Vagina (tissue), 2 donors: ENCODE measurements around the gene GPR108. TPM values are rescaled to one million over a fixed set of nuclear protein-coding genes. Genes with fewer than 3 reads are reported as not detected.

Experiments
- DNase-seq, 2 donors: peaks; one replicate each; pipeline ENCODE4 v3.0.0-alpha.2; 2017; ENCODE audit errors: extremely low spot score in 2 of 2
- H3K27ac ChIP-seq: fragments of 200-600 bp; sonication (generic); one replicate; pipeline ENCODE4 v1.5.1; 2019
- H3K27me3 ChIP-seq: fragments of 200-600 bp; sonication (generic); one replicate; pipeline ENCODE4 v1.5.1; 2019
- H3K36me3 ChIP-seq, 2 donors: fragments of 200-600 bp; sonication (generic); one replicate each; pipeline ENCODE4 v1.5.1; 2017 to 2019
- H3K4me1 ChIP-seq: fragments of 200-600 bp; sonication (generic); one replicate; pipeline ENCODE4 v1.5.1; 2019
- H3K4me3 ChIP-seq, 2 donors: fragments of 200-600 bp; sonication (generic); 1 replicate in 1 of 2; 2 replicates in 1 of 2; pipeline ENCODE4 v1.5.1; 2016 to 2019
- H3K9me3 ChIP-seq: fragments of 200-600 bp; sonication (generic); one replicate; pipeline ENCODE4 v1.5.1; 2019
- CTCF ChIP-seq, 3 experiments: fragments of 450-650 bp in 2 of 3; fragments of 200-600 bp in 1 of 3; sonication (generic) in 1 of 3; IDR thresholded peaks; one replicate each; pipeline ENCODE4 v1.5.1; 2017 to 2019; ENCODE audit warnings: antibody characterized with exemption in 3 of 3, mild to moderate bottlenecking in 2 of 3, moderate library complexity in 2 of 3
- POLR2A ChIP-seq, 2 donors: fragments of 450-650 bp; IDR thresholded peaks; one replicate each; pipeline ENCODE4 v1.6.1; 2017; ENCODE audit warnings: antibody characterized with exemption in 2 of 2, mild to moderate bottlenecking in 2 of 2, moderate library complexity in 2 of 2
- POLR2AphosphoS5 ChIP-seq, 2 donors: sonication (generic); formaldehyde crosslinking; IDR thresholded peaks; one replicate each; pipeline ENCODE4 v1.9.0; 2017; ENCODE audit warnings: antibody characterized with exemption in 2 of 2, mild to moderate bottlenecking in 2 of 2, low read depth in 1 of 2; ENCODE audit not compliant: insufficient read depth in 1 of 2
- intact Hi-C: fragments of 100-400 bp; cut with DNase I; formaldehyde crosslinking; loops from one replicate; pipeline ENCODE4 v1.15.1; 2023
- total RNA-seq: library from RNA; depleted of rRNA; stranded (reverse); fragments of >200 nt; gene quantifications from one replicate; pipeline ENCODE4 v1.2.3, GENCODE V29; 2016

Gene GPR108
- total RNA-seq, 1 donor from 2014 or later: 62.9 TPM

- intact Hi-C loops: no loop called here
- H3K4me1 ChIP-seq: no peaks in the 10 kb centered on the region
- H3K27me3 ChIP-seq: no peaks in the 10 kb centered on the region
- no peaks in the 10 kb centered on the region for H3K9me3 ChIP-seq
- H3K4me3 ChIP-seq: no peak overlapping the region
- no peak overlapping the region for H3K27ac ChIP-seq
- DNase-seq: no peak
- H3K36me3 ChIP-seq: no peaks in the 10 kb centered on the region
- TF ChIP-seq POLR2A (IDR thresholded peaks at IDR 0.05) (no peak), CTCF (IDR thresholded peaks at IDR 0.05) (no peak), POLR2AphosphoS5 (IDR thresholded peaks at IDR 0.05; ENCODE audit: insufficient read depth in 1 of 2, low read depth in 1 of 2) (no peak)
Observed at GRCh38 chr19:6693056-6693471, 44.3 kb downstream of the GPR108 start.

GRCh38 chr19:6692027-6692426 lies 45.4 kb downstream of the GPR108 start:
- Histone ChIP-seq H3K4me3 (no peak overlapping the region), H3K27ac (no peak overlapping the region), H3K27me3 (no peaks in the 10 kb centered on the region), H3K9me3 (no peaks in the 10 kb centered on the region), H3K4me1 (no peaks in the 10 kb centered on the region), H3K36me3 (no peaks in the 10 kb centered on the region)
- DNase-seq: no peak
- intact Hi-C loops: no loop called here
- TF ChIP-seq POLR2AphosphoS5 (IDR thresholded peaks at IDR 0.05; ENCODE audit: insufficient read depth in 1 of 2, low read depth in 1 of 2) (no peak), POLR2A (IDR thresholded peaks at IDR 0.05) (no peak), CTCF (IDR thresholded peaks at IDR 0.05) (no peak)

DNA sequence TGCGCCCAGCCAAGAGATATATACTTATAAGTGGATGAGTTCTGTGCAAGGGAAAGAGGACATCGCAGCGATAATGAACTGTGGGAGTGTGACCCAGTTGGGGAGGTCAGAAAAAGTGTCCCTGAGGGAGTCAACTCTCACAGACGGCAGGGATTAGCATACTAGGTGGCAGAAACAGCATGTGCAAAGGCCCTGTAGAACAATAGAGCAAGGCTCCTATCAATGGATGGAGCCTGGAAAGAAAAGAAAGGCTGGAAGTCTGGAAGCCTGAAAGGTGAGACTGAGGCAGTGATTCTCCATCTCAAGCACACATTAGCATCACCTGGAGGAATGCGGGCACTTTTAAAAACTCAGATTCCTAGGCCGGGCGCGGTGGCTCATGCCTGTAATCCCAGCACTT lies 46.0 kb downstream of the GPR108 start:
- Histone ChIP-seq H3K9me3 (no peaks in the 10 kb centered on the region), H3K4me1 (no peaks in the 10 kb centered on the region), H3K27ac (no peak overlapping the region), H3K4me3 (no peak overlapping the region), H3K27me3 (no peaks in the 10 kb centered on the region), H3K36me3 (no peaks in the 10 kb centered on the region)
- TF ChIP-seq CTCF (IDR thresholded peaks at IDR 0.05) (no peak), POLR2AphosphoS5 (IDR thresholded peaks at IDR 0.05; ENCODE audit: insufficient read depth in 1 of 2, low read depth in 1 of 2) (no peak), POLR2A (IDR thresholded peaks at IDR 0.05) (no peak)
- intact Hi-C loops: no loop called here
- DNase-seq: no peak

DNA sequence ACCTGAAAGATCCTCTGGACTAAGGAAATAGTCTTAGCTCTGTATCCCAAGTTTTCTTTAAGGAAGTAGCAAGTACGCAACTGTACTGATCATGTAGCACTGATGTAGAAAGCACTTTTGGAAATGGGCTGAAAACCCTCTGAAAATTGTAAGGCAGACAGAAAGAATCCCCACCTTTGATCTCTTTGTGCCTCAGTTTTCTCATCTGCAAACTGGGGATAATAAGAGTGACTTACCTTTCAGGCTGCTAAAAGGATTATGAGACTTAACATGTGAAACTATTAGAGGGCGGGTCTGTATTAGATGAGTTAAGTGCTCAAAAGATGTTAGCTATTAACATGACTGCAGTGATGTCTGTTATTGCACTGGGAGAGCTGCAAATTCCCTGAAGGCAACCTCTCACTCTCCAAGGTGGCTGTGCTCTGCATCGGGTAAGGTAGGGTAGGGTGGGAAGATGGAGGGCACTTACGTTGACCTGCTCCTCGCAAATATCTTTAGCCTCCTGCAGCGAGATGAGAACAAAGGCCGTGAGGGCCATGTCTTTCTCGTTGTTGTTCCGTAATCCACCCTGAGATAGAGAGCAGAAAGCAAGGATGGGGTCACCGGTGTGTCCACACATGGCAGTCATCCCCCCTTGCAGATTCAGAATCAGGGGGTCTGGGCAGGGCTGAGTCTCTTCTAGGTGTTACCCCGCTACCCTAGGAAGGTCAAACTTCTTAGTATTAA lies 47.1 kb downstream of the GPR108 start:
- no peak for DNase-seq
- Histone ChIP-seq H3K9me3 (no peaks in the 10 kb centered on the region), H3K27ac (no peak overlapping the region), H3K27me3 (no peaks in the 10 kb centered on the region), H3K36me3 (no peaks in the 10 kb centered on the region), H3K4me1 (no peaks in the 10 kb centered on the region), H3K4me3 (no peak overlapping the region)
- intact Hi-C loops: no loop called here
- TF ChIP-seq POLR2AphosphoS5 (IDR thresholded peaks at IDR 0.05; ENCODE audit: insufficient read depth in 1 of 2, low read depth in 1 of 2) (no peak), CTCF (IDR thresholded peaks at IDR 0.05) (no peak), POLR2A (IDR thresholded peaks at IDR 0.05) (no peak)

GRCh38 chr19:6687114-6687513 lies 50.3 kb downstream of the GPR108 start:
- Histone ChIP-seq H3K4me3 (no peak overlapping the region), H3K27me3 (no peaks in the 10 kb centered on the region), H3K36me3 (no peaks in the 10 kb centered on the region), H3K27ac (no peak overlapping the region), H3K4me1 (no peaks in the 10 kb centered on the region), H3K9me3 (no peaks in the 10 kb centered on the region)
- TF ChIP-seq POLR2AphosphoS5 (IDR thresholded peaks at IDR 0.05; ENCODE audit: insufficient read depth in 1 of 2, low read depth in 1 of 2) (no peak), POLR2A (IDR thresholded peaks at IDR 0.05) (no peak)
- no peak for DNase-seq
- intact Hi-C loops: no loop called here
